HG03432 (cell line): ENCODE data around the gene ZNF654.

Experiments used
- ATAC-seq: cut with Tn5 transposase; IDR thresholded peaks from one replicate; pipeline ENCODE4 v1.9.1; 2021; ENCODE audit warnings: mild to moderate bottlenecking, moderate library complexity; ENCODE audit not compliant: unreplicated experiment

Gene ZNF654

GRCh38 chr3:88191872-88192409 lies 132.9 kb downstream of the ZNF654 start:
- ATAC-seq = no peak

- no peak for ATAC-seq
These were observed 133.6 kb downstream of the ZNF654 start for GRCh38 chr3:88192631-88193030.
